ENCODE measurements around the gene PRR36.

The PRR36 gene

DNA sequence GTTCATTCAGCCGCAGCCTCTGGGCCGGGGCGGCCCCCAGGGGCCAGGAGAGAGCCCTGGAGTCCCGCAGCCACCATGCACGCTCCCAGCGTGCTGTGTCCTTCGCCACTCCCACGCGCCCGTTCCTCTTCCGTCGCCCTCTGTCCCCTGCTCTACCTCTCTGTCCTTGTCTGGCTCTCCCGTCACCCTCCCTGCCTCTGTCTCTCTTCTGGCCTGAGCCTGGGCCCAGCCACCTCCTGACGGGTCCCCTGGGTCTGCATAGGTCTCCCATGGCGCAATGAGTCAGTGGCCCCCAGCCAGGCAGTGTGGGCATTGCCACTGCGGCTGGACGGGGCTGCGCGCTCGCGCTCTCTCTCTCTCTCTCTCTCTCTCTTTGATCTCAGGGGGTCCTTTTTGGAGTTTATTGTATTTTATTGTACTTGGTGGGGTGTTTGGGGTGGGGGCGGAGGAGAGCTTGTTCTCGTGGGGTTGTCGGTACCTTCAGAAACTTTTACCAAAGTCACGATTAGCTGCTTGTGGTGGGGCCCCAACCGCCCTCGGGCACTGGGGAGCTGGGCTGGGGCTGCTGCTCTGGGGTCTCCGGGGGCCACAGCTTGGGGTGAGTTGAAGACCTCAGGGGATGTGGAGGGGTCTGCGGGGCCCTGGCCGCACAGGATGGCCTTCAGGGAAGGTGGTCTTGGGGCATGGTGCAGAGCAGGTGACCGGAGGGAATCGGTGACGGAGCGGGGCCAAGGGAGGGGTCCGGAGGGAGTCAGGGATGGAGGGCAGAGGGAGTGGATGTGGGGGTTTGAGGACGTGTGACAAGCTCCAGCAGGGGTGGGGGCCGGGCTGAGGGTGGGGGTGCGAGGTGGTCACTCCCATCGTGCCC, 38.7 kb upstream of the PRR36 start:
- no peak for DNase-seq

- DNase-seq, result no peak
These were observed 38.0 kb upstream of the PRR36 start for GRCh38 chr19:7912144-7912696.

DNA sequence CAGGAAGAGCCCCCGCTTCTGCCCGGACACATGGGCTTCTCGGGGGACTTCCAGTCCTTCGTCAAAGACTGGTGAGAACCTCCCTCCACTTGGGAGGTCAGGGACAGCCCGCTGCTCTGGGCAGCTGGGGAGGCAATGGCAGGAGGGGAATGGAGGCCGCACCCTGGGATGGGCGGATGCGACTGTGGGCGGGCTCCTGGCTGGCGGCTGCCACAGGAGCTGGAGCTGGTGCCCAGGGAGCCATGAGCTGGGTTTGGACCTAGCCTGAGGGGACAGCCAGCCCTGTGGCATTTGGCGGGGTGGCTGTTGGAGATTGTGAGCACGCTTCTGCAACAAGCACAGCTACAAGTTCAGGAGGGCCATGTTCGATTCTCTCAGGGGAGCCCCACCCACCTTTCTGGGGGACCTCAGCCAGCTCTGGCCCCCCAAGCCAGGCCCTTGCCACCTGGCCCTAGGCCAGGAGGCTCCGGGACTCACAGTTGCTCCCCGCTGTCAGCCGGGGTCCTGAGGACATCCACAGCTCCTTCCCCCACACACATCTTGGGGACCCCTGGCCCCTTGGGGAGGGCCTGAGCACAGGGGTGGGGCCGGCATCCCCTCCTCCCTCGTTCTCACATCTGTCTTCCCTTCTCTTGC, 37.4 kb upstream of the PRR36 start:
- DNase-seq, result no peak

DNA sequence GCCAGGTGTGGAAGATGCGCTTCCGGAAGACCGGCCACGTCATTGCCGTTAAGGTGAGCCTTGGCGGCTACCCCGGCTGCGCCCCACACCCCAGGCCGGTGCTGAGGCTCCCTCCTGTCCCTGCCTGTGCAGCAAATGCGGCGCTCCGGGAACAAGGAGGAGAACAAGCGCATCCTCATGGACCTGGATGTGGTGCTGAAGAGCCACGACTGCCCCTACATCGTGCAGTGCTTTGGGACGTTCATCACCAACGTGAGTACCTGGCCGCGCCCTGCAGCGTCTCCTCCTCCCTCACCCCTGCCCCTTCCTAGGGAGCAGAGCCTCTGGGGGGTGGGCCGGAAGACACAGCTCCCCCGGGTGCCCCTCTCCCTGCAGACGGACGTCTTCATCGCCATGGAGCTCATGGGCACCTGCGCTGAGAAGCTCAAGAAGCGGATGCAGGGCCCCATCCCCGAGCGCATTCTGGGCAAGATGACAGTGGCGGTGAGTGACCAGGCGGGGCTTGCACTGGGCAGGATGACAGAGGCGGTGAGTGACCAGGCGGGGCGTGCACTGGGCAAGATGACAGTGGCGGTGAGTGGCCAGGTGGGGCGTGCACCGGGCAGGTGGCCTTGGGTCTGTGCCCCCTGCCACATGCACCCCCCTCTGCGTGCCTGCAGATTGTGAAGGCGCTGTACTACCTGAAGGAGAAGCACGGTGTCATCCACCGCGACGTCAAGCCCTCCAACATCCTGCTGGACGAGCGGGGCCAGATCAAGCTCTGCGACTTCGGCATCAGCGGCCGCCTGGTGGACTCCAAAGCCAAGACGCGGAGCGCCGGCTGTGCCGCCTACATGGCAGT, 36.4 kb upstream of the PRR36 start:
- DNase-seq, result no peak

DNA sequence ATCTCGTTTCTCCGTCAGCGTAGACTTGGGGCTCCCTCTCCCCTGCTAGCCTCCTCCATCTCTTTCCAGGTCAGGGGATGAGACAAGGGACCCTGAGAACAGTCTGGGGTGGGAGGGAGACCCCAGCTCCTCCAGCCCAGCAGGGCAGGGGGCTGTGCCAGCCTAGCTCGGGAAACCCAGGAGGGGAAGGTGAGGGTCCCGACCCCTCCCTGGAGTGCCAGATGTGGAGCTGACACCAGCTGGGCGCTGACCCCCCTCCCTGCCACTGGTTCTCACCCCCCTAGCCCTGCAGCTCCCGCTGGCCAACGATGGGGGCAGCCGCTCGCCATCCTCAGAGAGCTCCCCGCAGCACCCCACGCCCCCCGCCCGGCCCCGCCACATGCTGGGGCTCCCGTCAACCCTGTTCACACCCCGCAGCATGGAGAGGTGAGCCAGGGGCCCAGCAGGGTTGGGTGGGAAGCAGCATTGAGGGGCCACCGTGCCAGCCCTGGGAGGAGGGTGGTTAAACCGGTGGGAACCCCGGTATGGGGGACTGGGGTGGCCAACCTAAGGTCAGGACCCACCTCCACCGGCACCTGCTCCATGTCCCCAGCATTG, 35.4 kb upstream of the PRR36 start:
- DNase-seq, result no peak

DNA sequence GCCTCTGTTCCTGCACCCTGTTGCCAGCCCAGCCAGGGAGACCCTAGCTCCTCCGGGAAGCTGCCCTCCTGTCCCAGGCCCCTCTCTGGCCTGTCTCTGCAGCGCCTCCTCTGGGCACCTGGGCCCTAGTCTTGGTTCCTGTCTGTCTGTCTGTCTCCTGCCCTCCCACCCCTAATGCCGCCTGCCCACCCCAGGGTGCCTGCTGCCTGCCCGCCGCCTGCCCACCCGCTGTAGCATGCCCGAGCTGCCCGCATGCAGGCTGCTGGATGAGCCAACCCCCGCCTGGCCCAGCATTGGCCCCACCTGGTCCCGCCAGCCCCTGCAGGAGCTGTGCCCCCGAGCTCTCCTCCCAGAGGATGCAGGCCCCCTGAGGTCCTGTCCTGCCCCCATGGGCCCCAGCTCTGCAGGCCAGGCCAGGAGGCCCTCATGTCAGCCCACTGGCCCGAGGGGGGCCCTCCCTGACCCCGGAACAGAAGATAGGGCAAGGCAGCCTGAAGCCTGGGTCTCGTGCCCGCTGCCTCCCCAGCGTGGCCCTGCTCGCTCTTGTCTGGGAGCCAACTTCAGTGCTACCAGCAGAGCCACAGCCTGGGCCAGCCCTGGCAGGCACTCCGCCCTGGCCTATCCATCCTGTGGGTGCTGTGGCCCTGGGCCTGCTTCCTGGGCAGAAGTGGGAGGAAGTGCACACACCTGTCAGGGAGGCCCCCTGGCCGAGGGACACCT, 34.7 kb upstream of the PRR36 start:
- DNase-seq, result no peak

GRCh38 chr19:7908078-7908699, 34.0 kb upstream of the PRR36 start:
- no peak for DNase-seq

GRCh38 chr19:7907544-7907943, 33.4 kb upstream of the PRR36 start:
- no peak for DNase-seq

DNA sequence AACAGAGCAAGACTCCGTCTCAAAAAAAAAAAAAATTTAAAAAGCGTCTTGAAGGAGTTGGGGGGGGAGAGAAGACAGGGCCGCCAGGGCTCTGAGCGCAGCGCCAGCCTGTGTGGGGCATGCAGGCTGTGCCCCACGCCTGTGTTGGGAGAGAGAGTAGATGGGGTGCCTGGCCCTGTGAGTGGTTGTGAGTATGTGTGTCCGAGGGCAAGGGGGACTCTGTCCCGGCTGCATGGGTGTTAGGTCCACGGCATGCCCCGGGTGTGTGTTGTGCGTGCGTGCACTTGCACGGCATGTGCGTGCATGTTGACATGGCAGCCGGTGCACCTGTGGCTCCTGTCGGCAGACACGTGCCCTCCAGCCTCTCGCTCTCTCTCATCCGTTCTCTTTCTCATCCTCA, 32.9 kb upstream of the PRR36 start:
- DNase-seq, result no peak

- no peak for DNase-seq
These were observed 31.7 kb upstream of the PRR36 start for GRCh38 chr19:7905859-7906258.

- no peak for DNase-seq
These were observed 31.1 kb upstream of the PRR36 start for GRCh38 chr19:7905268-7905667.

- DNase-seq, result peak; percentile 84
These were observed 30.2 kb upstream of the PRR36 start for GRCh38 chr19:7904074-7905020.

- DNase-seq, result peak; percentile 100
These were observed 29.3 kb upstream of the PRR36 start, which contains the start of gene MAP2K7 for GRCh38 chr19:7903244-7904073. TSS of gene MAP2K7 (plus strand) at chr19:7903877. CDS start at chr19:7903945, 68 bp downstream.

GRCh38 chr19:7902796-7903243, 28.6 kb upstream of the PRR36 start:
- no peak for DNase-seq

- DNase-seq, result no peak
These were observed 27.1 kb upstream of the PRR36 start for GRCh38 chr19:7901337-7901736.

DNA sequence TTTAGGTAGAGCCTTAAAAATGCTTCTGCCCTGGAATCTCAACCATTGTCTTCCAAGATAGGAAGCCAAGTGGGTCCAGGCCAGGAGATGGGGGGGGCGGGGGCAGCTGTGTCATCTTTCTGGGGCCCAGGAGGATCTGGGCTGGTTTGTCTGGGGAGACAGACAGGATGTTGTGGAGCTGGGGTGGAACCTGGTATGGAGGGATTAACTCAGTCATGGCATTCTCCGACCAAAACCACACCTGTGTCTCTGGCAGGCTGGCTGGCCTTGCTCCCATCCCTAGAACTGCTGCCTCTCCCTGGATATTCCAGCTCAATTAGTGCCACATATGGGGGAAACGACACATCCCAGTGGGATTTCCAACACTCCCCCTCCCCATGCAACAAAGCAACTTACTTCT, 26.7 kb upstream of the PRR36 start:
- no peak for DNase-seq

DNA sequence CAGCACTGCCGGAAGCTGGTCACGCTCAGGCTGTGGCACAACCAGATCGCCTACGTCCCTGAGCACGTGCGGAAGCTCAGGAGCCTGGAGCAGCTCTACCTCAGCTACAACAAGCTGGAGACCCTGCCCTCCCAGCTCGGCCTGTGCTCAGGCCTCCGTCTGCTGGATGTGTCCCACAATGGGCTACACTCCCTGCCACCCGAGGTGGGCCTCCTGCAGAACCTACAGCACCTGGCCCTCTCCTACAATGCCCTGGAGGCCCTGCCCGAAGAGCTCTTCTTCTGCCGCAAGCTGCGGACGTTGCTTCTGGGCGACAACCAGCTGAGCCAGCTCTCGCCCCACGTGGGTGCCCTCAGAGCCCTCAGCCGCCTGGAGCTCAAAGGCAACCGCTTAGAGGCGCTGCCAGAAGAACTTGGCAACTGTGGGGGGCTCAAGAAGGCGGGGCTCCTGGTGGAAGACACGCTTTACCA, 26.2 kb upstream of the PRR36 start:
- DNase-seq, result no peak

GRCh38 chr19:7899751-7900378, 25.7 kb upstream of the PRR36 start:
- DNase-seq, result no peak

DNA sequence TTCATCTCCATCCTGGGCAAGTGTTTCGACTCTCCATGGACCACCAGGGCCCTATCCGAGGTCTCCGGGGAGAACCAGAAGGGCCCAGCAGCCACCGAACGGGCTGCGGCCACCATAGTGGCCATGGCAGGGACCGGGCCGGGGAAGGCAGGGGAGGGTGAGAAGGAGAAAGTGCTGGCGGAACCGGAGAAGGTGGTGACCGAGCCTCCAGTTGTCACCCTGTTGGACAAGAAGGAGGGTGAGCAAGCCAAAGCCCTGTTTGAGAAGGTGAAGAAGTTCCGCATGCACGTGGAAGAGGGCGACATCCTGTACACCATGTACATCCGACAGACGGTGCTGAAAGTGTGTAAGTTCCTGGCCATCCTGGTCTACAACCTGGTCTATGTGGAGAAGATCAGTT, 24.8 kb upstream of the PRR36 start:
- DNase-seq, result no peak
